Right hindlimb (tissue), 1 donor: ENCODE data around the gene MGA.
"Not testable (repeated sequence)": the region's sequence is repeated elsewhere in the genome, so short reads cannot be mapped to it uniquely, and the experiment has no call there.

Experiments used
- DNase-seq: peaks from one replicate; pipeline ENCODE4 v3.0.0-alpha.2; 2018

MGA gene

GRCh38 chr15:41727143-41727542 is 66.9 kb downstream of the MGA start:
- DNase-seq, result no peak

GRCh38 chr15:41728061-41728460 is 67.9 kb downstream of the MGA start:
- DNase-seq, result not testable (repeated sequence)

- DNase-seq, result no peak
Measured at GRCh38 chr15:41730543-41730942, 70.3 kb downstream of the MGA start.

GRCh38 chr15:41732483-41732882 is 72.3 kb downstream of the MGA start:
- DNase-seq, result no peak

- DNase-seq, result no peak
Measured at GRCh38 chr15:41734079-41734478, 73.9 kb downstream of the MGA start.

GRCh38 chr15:41735046-41735445 is 74.8 kb downstream of the MGA start:
- DNase-seq, result no peak

- not testable (repeated sequence) for DNase-seq
Measured at GRCh38 chr15:41735492-41735891, 75.3 kb downstream of the MGA start.

GRCh38 chr15:41746802-41747201 is 86.6 kb downstream of the MGA start:
- DNase-seq, result no peak

GRCh38 chr15:41756198-41756597 is 96.0 kb downstream of the MGA start:
- no peak for DNase-seq

- peak; percentile 43 for DNase-seq
Measured at GRCh38 chr15:41772720-41773331, 112.6 kb downstream of the MGA start.

GRCh38 chr15:41773332-41773728 is 113.1 kb downstream of the MGA start:
- DNase-seq, result no peak

- no peak for DNase-seq
Measured at GRCh38 chr15:41773729-41774061, 113.5 kb downstream of the MGA start.

GRCh38 chr15:41774062-41774881 is 114.1 kb downstream of the MGA start, which contains the start of gene MAPKBP1:
Gene MAPKBP1, plus strand, starts transcription at chr15:41774484. Its CDS starts 792 bp downstream, at chr15:41775276.
- peak; percentile 99 for DNase-seq

- no peak for DNase-seq
Measured at GRCh38 chr15:41774882-41775417, 114.7 kb downstream of the MGA start.

- DNase-seq, result no peak
Measured at GRCh38 chr15:41775651-41776050, 115.4 kb downstream of the MGA start.

- DNase-seq, result no peak
Measured at GRCh38 chr15:41777421-41777973, 117.3 kb downstream of the MGA start.

- no peak for DNase-seq
Measured at GRCh38 chr15:41778521-41778920, 118.3 kb downstream of the MGA start.

GRCh38 chr15:41779662-41780157 is 119.5 kb downstream of the MGA start:
- no peak for DNase-seq

GRCh38 chr15:41780266-41780665 is 120.1 kb downstream of the MGA start:
- no peak for DNase-seq

GRCh38 chr15:41780727-41781126 is 120.5 kb downstream of the MGA start:
- no peak for DNase-seq

- no peak for DNase-seq
Measured at GRCh38 chr15:41782371-41783282, 122.4 kb downstream of the MGA start.

GRCh38 chr15:41783296-41783695 is 123.1 kb downstream of the MGA start:
- DNase-seq, result no peak

GRCh38 chr15:41788262-41788661 is 128.1 kb downstream of the MGA start:
- DNase-seq, result no peak
